SU-DHL-6 (cell line): Measurements from ENCODE around the gene WDTC1.

Source experiments
- H2AFZ ChIP-seq: fragments of 200-600 bp; sonication (generic); 2 replicates; pipeline ENCODE4 v1.6.1; 2014; ENCODE audit warnings: low read depth, mild to moderate bottlenecking, moderate library complexity, mixed read lengths, antibody characterized with exemption, low read length; ENCODE audit not compliant: severe bottlenecking
- H3F3A ChIP-seq: fragments of 200-600 bp; shearing (Covaris generic); 2 replicates; pipeline ENCODE4 v1.6.0; 2016; ENCODE audit warnings: antibody characterized with exemption, mild to moderate bottlenecking; ENCODE audit not compliant: insufficient read depth
- H3K27ac ChIP-seq: fragments of 200-600 bp; sonication (generic); 2 replicates; pipeline ENCODE4 v1.5.1; 2016; ENCODE audit warnings: low read depth, mild to moderate bottlenecking, low read length, moderate library complexity, mixed read lengths
- H3K27me3 ChIP-seq: fragments of 200-600 bp; sonication (generic), shearing (Covaris generic); 2 replicates; pipeline ENCODE4 v1.6.0; 2014; ENCODE audit warnings: mild to moderate bottlenecking, low read length
- H3K36me3 ChIP-seq: fragments of 200-600 bp; sonication (generic); 2 replicates; pipeline ENCODE4 v1.6.1; 2014; ENCODE audit warnings: mild to moderate bottlenecking, low read length, mixed read lengths
- H3K4me2 ChIP-seq: fragments of 300-600, 200-600 bp; shearing (Covaris generic), sonication (generic); 2 replicates; pipeline ENCODE4 v1.6.0; 2014; ENCODE audit warnings: low read length, low read depth, mild to moderate bottlenecking; ENCODE audit not compliant: poor library complexity, severe bottlenecking
- H3K4me3 ChIP-seq: fragments of 200-600 bp; sonication (generic); 2 replicates; pipeline ENCODE4 v1.5.1; 2014; ENCODE audit warnings: antibody characterized with exemption, low read length, mild to moderate bottlenecking, mixed read lengths; ENCODE audit not compliant: insufficient read depth, poor library complexity, severe bottlenecking
- H3K79me2 ChIP-seq: fragments of 200-600 bp; sonication (generic); 2 replicates; pipeline ENCODE4 v1.6.1; 2014; ENCODE audit warnings: mild to moderate bottlenecking, low read length, moderate library complexity; ENCODE audit not compliant: insufficient read depth
- H3K9ac ChIP-seq: fragments of 200-600 bp; sonication (generic); 2 replicates; pipeline ENCODE4 v1.7.0; 2014; ENCODE audit warnings: mild to moderate bottlenecking, low read length
- H3K9me2 ChIP-seq: fragments of 200-600 bp; sonication (generic); replicated peaks from 2 replicates; pipeline ENCODE4 v1.6.1; 2014; ENCODE audit warnings: low read length; ENCODE audit not compliant: insufficient read depth
- H3K9me3 ChIP-seq: fragments of 200-600 bp; sonication (generic); 2 replicates; pipeline ENCODE4 v1.6.1; 2014; ENCODE audit warnings: low read length, mixed read lengths; ENCODE audit not compliant: insufficient read depth
- H4K20me1 ChIP-seq: fragments of 200-600 bp; sonication (generic); 2 replicates; pipeline ENCODE4 v1.6.1; 2014; ENCODE audit warnings: low read depth, mild to moderate bottlenecking, antibody characterized with exemption, low read length, moderate library complexity, mixed read lengths
- CTCF ChIP-seq: fragments of 200-600 bp; sonication (generic); IDR thresholded peaks from one replicate; pipeline ENCODE4 v1.5.1; 2017; ENCODE audit warnings: antibody characterized with exemption, mild to moderate bottlenecking, low read length, moderate library complexity; ENCODE audit not compliant: insufficient read depth, poor library complexity, severe bottlenecking
- EZH2phosphoT487 ChIP-seq: fragments of 200-600 bp; sonication (generic), shearing (Covaris generic); conservative IDR thresholded peaks from 2 replicates; pipeline ENCODE4 v1.6.1; 2018; ENCODE audit warnings: mild to moderate bottlenecking, antibody characterized with exemption, low read length, moderate library complexity, mixed read lengths

Gene WDTC1

GRCh38 chr1:27348861-27349783 lies 114.7 kb downstream of the WDTC1 start:
- TF ChIP-seq CTCF = no peak
- TF ChIP-seq EZH2phosphoT487 = no peak
- H3K4me3 ChIP-seq = peak overlapping the region; percentile 31
- peak overlapping the region; percentile 48 for H3K9ac ChIP-seq
- H3K79me2 ChIP-seq = no peaks in the 10 kb centered on the region
- peak overlapping the region; percentile 67 for H3K4me2 ChIP-seq
- no peaks in the 10 kb centered on the region for H3K27me3 ChIP-seq
- no peaks in the 10 kb centered on the region for H3F3A ChIP-seq
- H3K9me3 ChIP-seq = no peaks in the 10 kb centered on the region
- no peak overlapping the region for H3K27ac ChIP-seq
- no peaks in the 10 kb centered on the region for H3K36me3 ChIP-seq
- no peaks in the 10 kb centered on the region for H3K9me2 ChIP-seq
- H2AFZ ChIP-seq = peak overlapping the region; percentile 36
- no peaks in the 10 kb centered on the region for H4K20me1 ChIP-seq

GRCh38 chr1:27349784-27350662 lies 115.6 kb downstream of the WDTC1 start:
- Histone ChIP-seq H3K27ac (no peak overlapping the region), H3K27me3 (no peaks in the 10 kb centered on the region), H3K79me2 (no peaks in the 10 kb centered on the region), H3K9me2 (no peaks in the 10 kb centered on the region), H3K4me3 (no peak overlapping the region), H2AFZ (no peak overlapping the region), H3K9me3 (no peaks in the 10 kb centered on the region), H4K20me1 (no peaks in the 10 kb centered on the region), H3K36me3 (no peaks in the 10 kb centered on the region), H3F3A (no peaks in the 10 kb centered on the region), H3K9ac (no peak overlapping the region), H3K4me2 (no peak overlapping the region)
- TF ChIP-seq CTCF (no peak), EZH2phosphoT487 (no peak)

- Histone ChIP-seq H3K36me3 (no peaks in the 10 kb centered on the region), H3F3A (no peaks in the 10 kb centered on the region), H4K20me1 (no peaks in the 10 kb centered on the region), H3K9me2 (no peaks in the 10 kb centered on the region), H2AFZ (no peak overlapping the region), H3K9me3 (no peaks in the 10 kb centered on the region), H3K4me2 (no peak overlapping the region), H3K27ac (no peak overlapping the region), H3K4me3 (no peak overlapping the region), H3K27me3 (no peaks in the 10 kb centered on the region), H3K79me2 (no peaks in the 10 kb centered on the region), H3K9ac (no peak overlapping the region)
- TF ChIP-seq EZH2phosphoT487 (no peak), CTCF (no peak)
Observed at GRCh38 chr1:27350663-27351540, 116.5 kb downstream of the WDTC1 start.
